Peyer's patch (tissue), 4 donors: ENCODE data around the gene RAB37.

ENCODE experiments used
- CTCF ChIP-seq, 6 experiments: fragments of 450-650 bp in 4 of 6; fragments of 200-600 bp in 2 of 6; sonication (generic) in 1 of 6; IDR thresholded peaks; one replicate each; pipeline ENCODE4 v1.5.1; 2017 to 2019; ENCODE audit warnings: antibody characterized with exemption in 6 of 6, mild to moderate bottlenecking in 3 of 6, moderate library complexity in 1 of 6
- POLR2A ChIP-seq, 2 donors: fragments of 450-650 bp; IDR thresholded peaks; one replicate each; pipeline ENCODE4 v1.5.1; 2017; ENCODE audit warnings: antibody characterized with exemption in 2 of 2, mild to moderate bottlenecking in 2 of 2, moderate library complexity in 2 of 2

DNA sequence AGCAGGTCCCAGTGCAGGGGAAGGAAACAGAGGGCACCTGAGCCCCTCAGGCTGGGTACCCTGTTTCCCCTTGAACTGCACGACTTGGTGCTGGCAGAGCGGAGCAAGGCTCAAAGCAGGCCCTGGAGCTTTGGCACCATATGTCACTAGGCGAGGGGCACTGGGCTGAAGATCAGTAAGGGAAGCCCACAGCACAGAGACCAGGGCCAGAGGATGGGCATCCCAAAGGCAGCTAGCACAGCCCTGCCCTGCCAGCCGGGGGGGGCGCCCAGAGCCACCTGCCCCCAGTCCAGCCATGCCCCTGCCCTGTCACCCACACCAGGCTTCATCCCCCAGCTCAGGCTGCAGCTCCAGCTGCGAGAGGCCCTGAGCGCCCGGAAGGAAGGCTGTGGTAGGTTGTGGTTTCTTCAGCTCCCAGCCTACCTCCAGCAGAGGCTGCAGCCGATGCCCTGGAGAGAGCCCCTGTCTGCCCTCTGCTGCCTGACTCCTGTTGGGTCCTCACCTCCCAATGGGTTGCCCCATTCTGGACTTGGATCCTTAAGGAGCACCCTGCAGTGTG lies 22.3 kb downstream of the RAB37 start:
- TF ChIP-seq CTCF (IDR thresholded peaks at IDR 0.05) (peak in 4 of 6 experiments; percentile 3 to 31 (median 18)), POLR2A (IDR thresholded peaks at IDR 0.05) (no peak)
